Measurements from ENCODE around the gene OPCML.

The OPCML gene

DNA sequence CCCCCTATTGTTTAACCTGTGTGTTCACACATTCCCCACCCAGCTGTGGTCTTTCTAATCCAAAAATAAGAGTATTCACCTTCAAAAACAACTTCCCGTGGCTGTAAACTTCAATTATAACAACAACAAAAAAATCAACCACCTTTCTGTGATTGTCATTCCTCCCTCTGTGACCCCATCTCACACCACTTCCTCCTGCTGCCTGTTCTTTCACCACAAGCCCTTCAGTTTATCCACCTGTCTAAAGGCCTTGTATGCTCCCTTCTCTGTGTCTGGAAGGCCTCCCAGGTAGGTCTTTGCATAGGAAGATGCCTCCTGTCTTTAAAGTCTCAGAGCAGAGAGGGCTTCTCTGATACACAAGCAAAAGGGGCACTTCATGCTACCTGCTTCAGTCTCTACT lies 707.7 kb downstream of the OPCML start:
- no peaks in the 10 kb centered on the region for H3K27me3 ChIP-seq (ENCODE audit: low read length)
- no peaks in the 10 kb centered on the region for H3K9me2 ChIP-seq (replicated peaks; ENCODE audit: insufficient read depth, low read length)
- H3K4me2 ChIP-seq (ENCODE audit: low read depth, low read length, poor library complexity, severe bottlenecking), result no peak overlapping the region
- TF ChIP-seq EZH2phosphoT487 (conservative IDR thresholded peaks at IDR 0.05; ENCODE audit: low read length), result no peak
- TF ChIP-seq, protein P1, sequence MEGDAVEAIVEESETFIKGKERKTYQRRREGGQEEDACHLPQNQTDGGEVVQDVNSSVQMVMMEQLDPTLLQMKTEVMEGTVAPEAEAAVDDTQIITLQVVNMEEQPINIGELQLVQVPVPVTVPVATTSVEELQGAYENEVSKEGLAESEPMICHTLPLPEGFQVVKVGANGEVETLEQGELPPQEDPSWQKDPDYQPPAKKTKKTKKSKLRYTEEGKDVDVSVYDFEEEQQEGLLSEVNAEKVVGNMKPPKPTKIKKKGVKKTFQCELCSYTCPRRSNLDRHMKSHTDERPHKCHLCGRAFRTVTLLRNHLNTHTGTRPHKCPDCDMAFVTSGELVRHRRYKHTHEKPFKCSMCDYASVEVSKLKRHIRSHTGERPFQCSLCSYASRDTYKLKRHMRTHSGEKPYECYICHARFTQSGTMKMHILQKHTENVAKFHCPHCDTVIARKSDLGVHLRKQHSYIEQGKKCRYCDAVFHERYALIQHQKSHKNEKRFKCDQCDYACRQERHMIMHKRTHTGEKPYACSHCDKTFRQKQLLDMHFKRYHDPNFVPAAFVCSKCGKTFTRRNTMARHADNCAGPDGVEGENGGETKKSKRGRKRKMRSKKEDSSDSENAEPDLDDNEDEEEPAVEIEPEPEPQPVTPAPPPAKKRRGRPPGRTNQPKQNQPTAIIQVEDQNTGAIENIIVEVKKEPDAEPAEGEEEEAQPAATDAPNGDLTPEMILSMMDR (IDR thresholded peaks at IDR 0.05; ENCODE audit: insufficient read depth, low read length, poor library complexity, severe bottlenecking), result no peak
- H3K9me3 ChIP-seq (ENCODE audit: insufficient read depth, low read length), result no peaks in the 10 kb centered on the region
- H3F3A ChIP-seq (ENCODE audit: insufficient read depth), result no peaks in the 10 kb centered on the region
- no peak overlapping the region for H3K9ac ChIP-seq (ENCODE audit: low read length)
- H2AFZ ChIP-seq (ENCODE audit: low read depth, low read length, severe bottlenecking), result no peak overlapping the region
- no peaks in the 10 kb centered on the region for H3K79me2 ChIP-seq (ENCODE audit: insufficient read depth, low read length)
- no peaks in the 10 kb centered on the region for H4K20me1 ChIP-seq (ENCODE audit: low read depth, low read length)
- H3K4me3 ChIP-seq (ENCODE audit: insufficient read depth, low read length, poor library complexity, severe bottlenecking), result no peak overlapping the region
- H3K27ac ChIP-seq (ENCODE audit: low read depth, low read length), result no peak overlapping the region
- no peaks in the 10 kb centered on the region for H3K36me3 ChIP-seq (ENCODE audit: low read length)

DNA sequence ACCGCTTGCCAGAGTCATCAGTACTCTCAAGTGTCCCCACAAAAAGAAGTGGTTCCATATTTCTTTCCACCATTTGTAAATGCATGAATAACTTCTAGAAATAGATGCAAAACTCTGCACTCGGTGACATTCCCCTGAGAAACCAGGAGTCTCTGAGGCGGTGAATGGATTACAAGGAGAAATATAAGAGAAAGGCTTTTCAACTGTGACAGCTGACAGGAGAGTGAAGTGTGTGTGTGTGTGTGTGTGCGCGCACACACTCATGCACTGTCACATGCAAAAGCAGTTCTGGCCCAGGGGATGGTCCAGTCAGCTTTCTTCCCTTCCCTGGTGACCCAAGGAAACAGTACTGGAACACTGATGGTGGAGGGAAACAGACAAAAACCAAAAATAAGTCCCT lies 710.0 kb downstream of the OPCML start:
- Histone ChIP-seq H3K4me2 (ENCODE audit: low read depth, low read length, poor library complexity, severe bottlenecking) (no peak overlapping the region), H3K36me3 (ENCODE audit: low read length) (no peaks in the 10 kb centered on the region), H3K27ac (ENCODE audit: low read depth, low read length) (no peak overlapping the region), H2AFZ (ENCODE audit: low read depth, low read length, severe bottlenecking) (no peak overlapping the region), H4K20me1 (ENCODE audit: low read depth, low read length) (no peaks in the 10 kb centered on the region), H3K9me2 (replicated peaks; ENCODE audit: insufficient read depth, low read length) (no peaks in the 10 kb centered on the region), H3K9ac (ENCODE audit: low read length) (no peak overlapping the region), H3K9me3 (ENCODE audit: insufficient read depth, low read length) (no peaks in the 10 kb centered on the region), H3K79me2 (ENCODE audit: insufficient read depth, low read length) (no peaks in the 10 kb centered on the region), H3F3A (ENCODE audit: insufficient read depth) (no peaks in the 10 kb centered on the region), H3K4me3 (ENCODE audit: insufficient read depth, low read length, poor library complexity, severe bottlenecking) (no peak overlapping the region), H3K27me3 (ENCODE audit: low read length) (no peaks in the 10 kb centered on the region)
- TF ChIP-seq, protein P1 (IDR thresholded peaks at IDR 0.05; ENCODE audit: insufficient read depth, low read length, poor library complexity, severe bottlenecking), result no peak
- TF ChIP-seq EZH2phosphoT487 (conservative IDR thresholded peaks at IDR 0.05; ENCODE audit: low read length), result no peak

- Histone ChIP-seq H3K4me2 (ENCODE audit: low read depth, low read length, poor library complexity, severe bottlenecking) (no peak overlapping the region), H3K27me3 (ENCODE audit: low read length) (no peaks in the 10 kb centered on the region), H3K9me2 (replicated peaks; ENCODE audit: insufficient read depth, low read length) (no peaks in the 10 kb centered on the region), H3K27ac (ENCODE audit: low read depth, low read length) (no peak overlapping the region), H3F3A (ENCODE audit: insufficient read depth) (no peaks in the 10 kb centered on the region), H2AFZ (ENCODE audit: low read depth, low read length, severe bottlenecking) (no peak overlapping the region), H3K9ac (ENCODE audit: low read length) (no peak overlapping the region), H3K79me2 (ENCODE audit: insufficient read depth, low read length) (no peaks in the 10 kb centered on the region), H3K4me3 (ENCODE audit: insufficient read depth, low read length, poor library complexity, severe bottlenecking) (no peak overlapping the region), H3K9me3 (ENCODE audit: insufficient read depth, low read length) (no peaks in the 10 kb centered on the region), H4K20me1 (ENCODE audit: low read depth, low read length) (no peaks in the 10 kb centered on the region), H3K36me3 (ENCODE audit: low read length) (no peaks in the 10 kb centered on the region)
- TF ChIP-seq, protein P1 (IDR thresholded peaks at IDR 0.05; ENCODE audit: insufficient read depth, low read length, poor library complexity, severe bottlenecking), result no peak
- TF ChIP-seq EZH2phosphoT487 (conservative IDR thresholded peaks at IDR 0.05; ENCODE audit: low read length), result no peak
These were observed 710.8 kb downstream of the OPCML start for GRCh38 chr11:132821499-132821898.
